Liver (tissue), 9 donors: Measurements from ENCODE around the gene FAM181A. TPM values are rescaled to one million over a fixed set of nuclear protein-coding genes. Genes with fewer than 3 reads are reported as not detected.

Experiments
- DNase-seq: peaks from one replicate; pipeline ENCODE4 v3.0.0-alpha.2; 2017; ENCODE audit warnings: low spot score
- H3K27ac ChIP-seq, 2 donors: one replicate each; pipeline ENCODE4 v1.7.0; 2013; ENCODE audit warnings: inconsistent platforms in 2 of 2, low read length in 2 of 2, control low read depth in 1 of 2, low read depth in 1 of 2, mild to moderate bottlenecking in 1 of 2
- H3K27me3 ChIP-seq, 4 donors: one replicate each; pipeline versions ENCODE4 v1.6.1 to v1.7.0; 2013; ENCODE audit warnings: low read length in 3 of 4, inconsistent platforms in 1 of 4, mild to moderate bottlenecking in 1 of 4, moderate library complexity in 1 of 4; ENCODE audit not compliant: control insufficient read depth in 4 of 4, insufficient read depth in 4 of 4
- H3K36me3 ChIP-seq, 4 donors: one replicate each; pipeline versions ENCODE4 v1.6.1 to v1.7.0; 2013; ENCODE audit warnings: low read length in 3 of 4, mild to moderate bottlenecking in 3 of 4, low read depth in 1 of 4, moderate library complexity in 1 of 4; ENCODE audit not compliant: control insufficient read depth in 4 of 4, insufficient read depth in 3 of 4
- H3K4me1 ChIP-seq, 4 donors: one replicate each; pipeline versions ENCODE4 v1.6.1 to v1.7.0; 2013; ENCODE audit warnings: low read length in 3 of 4, mild to moderate bottlenecking in 3 of 4, moderate library complexity in 1 of 4; ENCODE audit not compliant: control insufficient read depth in 4 of 4, insufficient read depth in 4 of 4
- H3K4me3 ChIP-seq, 3 donors: one replicate each; pipeline versions ENCODE4 v1.6.1 to v1.7.0; 2013; ENCODE audit warnings: low read length in 3 of 3, control low read depth in 1 of 3, low read depth in 1 of 3, mild to moderate bottlenecking in 1 of 3
- H3K9ac ChIP-seq, 2 donors: one replicate each; pipeline ENCODE4 v1.7.0; 2013; ENCODE audit warnings: low read length in 2 of 2, mild to moderate bottlenecking in 2 of 2, moderate library complexity in 2 of 2, control low read depth in 1 of 2, low read depth in 1 of 2
- H3K9me3 ChIP-seq, 4 donors: one replicate each; pipeline versions ENCODE4 v1.6.1 to v1.7.0; 2013; ENCODE audit warnings: low read length in 3 of 4; ENCODE audit not compliant: control insufficient read depth in 4 of 4
- ATF3 ChIP-seq: IDR thresholded peaks from 2 replicates; pipeline ENCODE4 v1.6.1; 2016; ENCODE audit warnings: antibody characterized with exemption
- FOXA1 ChIP-seq: IDR thresholded peaks from 2 replicates; pipeline ENCODE4 v1.6.1; 2016; ENCODE audit warnings: antibody characterized with exemption
- FOXA2 ChIP-seq: IDR thresholded peaks from 2 replicates; pipeline ENCODE4 v1.6.1; 2016; ENCODE audit warnings: antibody characterized with exemption
- GABPA ChIP-seq, 2 donors: IDR thresholded peaks in 1 of 2; conservative IDR thresholded peaks in 1 of 2; 2 replicates each; pipeline ENCODE4 v1.6.1; 2016; ENCODE audit warnings: antibody characterized with exemption in 2 of 2, mild to moderate bottlenecking in 1 of 2, moderate library complexity in 1 of 2
- HNF4A ChIP-seq, 2 donors: conservative IDR thresholded peaks; 2 replicates each; pipeline ENCODE4 v1.6.1; 2016; ENCODE audit warnings: antibody characterized with exemption in 2 of 2, mild to moderate bottlenecking in 2 of 2
- HNF4G ChIP-seq: IDR thresholded peaks from 2 replicates; pipeline ENCODE4 v1.6.1; 2016; ENCODE audit warnings: antibody characterized with exemption
- JUND ChIP-seq, 2 donors: IDR thresholded peaks; 2 replicates each; pipeline ENCODE4 v1.6.1; 2016; ENCODE audit warnings: antibody characterized with exemption in 2 of 2
- NR2F2 ChIP-seq: IDR thresholded peaks from 2 replicates; pipeline ENCODE4 v1.6.1; 2016; ENCODE audit warnings: antibody characterized with exemption
- RAD21 ChIP-seq, 2 donors: IDR thresholded peaks; 2 replicates each; pipeline ENCODE4 v1.6.1; 2016; ENCODE audit warnings: antibody characterized with exemption in 2 of 2, mild to moderate bottlenecking in 2 of 2
- RXRA ChIP-seq, 2 donors: IDR thresholded peaks; 2 replicates each; pipeline ENCODE4 v1.6.1; 2017 to 2018; ENCODE audit warnings: antibody characterized with exemption in 2 of 2, mild to moderate bottlenecking in 1 of 2
- SP1 ChIP-seq: IDR thresholded peaks from 2 replicates; pipeline ENCODE4 v1.6.1; 2018; ENCODE audit warnings: antibody characterized with exemption, mild to moderate bottlenecking
- TAF1 ChIP-seq: conservative IDR thresholded peaks from 2 replicates; pipeline ENCODE4 v1.6.1; 2016; ENCODE audit warnings: antibody characterized with exemption, mild to moderate bottlenecking
- WGBS: extraction: QIAGEN DNeasy Blood & Tissue Kit; methylation state at CpG from one replicate; pipeline ENCODE4 v1.1.7; 2013; 5-methylcytosine and 5-hydroxymethylcytosine counted together
- polyA plus RNA-seq, 2 donors: library from polyadenylated mRNA; stranded (reverse) in 1 of 2; unstranded in 1 of 2; fragments of 200-250 nt in 1 of 2; fragments of >200 nt in 1 of 2; fragmentation: Nextera tagmentation in 1 of 2; extraction: Ambion mirVana in 1 of 2; gene quantifications; one replicate each; pipeline versions ENCODE4 v1.2.1 to v1.2.3, GENCODE V29; 2013 to 2015
- total RNA-seq, 2 donors: library from RNA; depleted of rRNA; stranded (reverse); fragments of >200 nt; gene quantifications; one replicate each; pipeline ENCODE4 v1.2.3, GENCODE V29; 2014
- TF ChIP-seq, protein P1 (sequence below): IDR thresholded peaks from 2 replicates; pipeline ENCODE4 v1.6.1; 2016; ENCODE audit warnings: antibody characterized with exemption
- TF ChIP-seq, protein P2 (sequence below): fragments of 150-350 bp; IDR thresholded peaks from 2 replicates; pipeline ENCODE4 v1.5.1; 2017; ENCODE audit warnings: improper control_type of control experiment, low read depth, low read length; ENCODE audit not compliant: missing input control
- TF ChIP-seq, protein P3 (sequence below): IDR thresholded peaks from 2 replicates; pipeline ENCODE4 v1.6.1; 2016; ENCODE audit warnings: antibody characterized with exemption
- TF ChIP-seq, protein P4 (sequence below): IDR thresholded peaks from 2 replicates; pipeline ENCODE4 v1.6.1; 2016; ENCODE audit warnings: antibody characterized with exemption, mild to moderate bottlenecking
- donor health status: healthy.
- donor health status: healthy.
- donor health status: healthy.
- donor health status: healthy.
- donor health status: healthy.

Gene FAM181A
- total and polyA plus RNA-seq, 4 donors = not detected

- TF ChIP-seq RAD21 (IDR thresholded peaks at IDR 0.05) = no peak
- TF ChIP-seq TAF1 = no peak
- TF ChIP-seq, protein P1, sequence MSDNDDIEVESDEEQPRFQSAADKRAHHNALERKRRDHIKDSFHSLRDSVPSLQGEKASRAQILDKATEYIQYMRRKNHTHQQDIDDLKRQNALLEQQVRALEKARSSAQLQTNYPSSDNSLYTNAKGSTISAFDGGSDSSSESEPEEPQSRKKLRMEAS = no peak
- TF ChIP-seq ATF3 = no peak
- no peak for TF ChIP-seq HNF4G
- TF ChIP-seq NR2F2 = no peak
- TF ChIP-seq, protein P2, sequence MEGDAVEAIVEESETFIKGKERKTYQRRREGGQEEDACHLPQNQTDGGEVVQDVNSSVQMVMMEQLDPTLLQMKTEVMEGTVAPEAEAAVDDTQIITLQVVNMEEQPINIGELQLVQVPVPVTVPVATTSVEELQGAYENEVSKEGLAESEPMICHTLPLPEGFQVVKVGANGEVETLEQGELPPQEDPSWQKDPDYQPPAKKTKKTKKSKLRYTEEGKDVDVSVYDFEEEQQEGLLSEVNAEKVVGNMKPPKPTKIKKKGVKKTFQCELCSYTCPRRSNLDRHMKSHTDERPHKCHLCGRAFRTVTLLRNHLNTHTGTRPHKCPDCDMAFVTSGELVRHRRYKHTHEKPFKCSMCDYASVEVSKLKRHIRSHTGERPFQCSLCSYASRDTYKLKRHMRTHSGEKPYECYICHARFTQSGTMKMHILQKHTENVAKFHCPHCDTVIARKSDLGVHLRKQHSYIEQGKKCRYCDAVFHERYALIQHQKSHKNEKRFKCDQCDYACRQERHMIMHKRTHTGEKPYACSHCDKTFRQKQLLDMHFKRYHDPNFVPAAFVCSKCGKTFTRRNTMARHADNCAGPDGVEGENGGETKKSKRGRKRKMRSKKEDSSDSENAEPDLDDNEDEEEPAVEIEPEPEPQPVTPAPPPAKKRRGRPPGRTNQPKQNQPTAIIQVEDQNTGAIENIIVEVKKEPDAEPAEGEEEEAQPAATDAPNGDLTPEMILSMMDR = no peak
- TF ChIP-seq RXRA (IDR thresholded peaks at IDR 0.05) = no peak
- TF ChIP-seq FOXA1 = no peak
- TF ChIP-seq SP1 = no peak
- TF ChIP-seq FOXA2 = no peak
- TF ChIP-seq, protein P3, sequence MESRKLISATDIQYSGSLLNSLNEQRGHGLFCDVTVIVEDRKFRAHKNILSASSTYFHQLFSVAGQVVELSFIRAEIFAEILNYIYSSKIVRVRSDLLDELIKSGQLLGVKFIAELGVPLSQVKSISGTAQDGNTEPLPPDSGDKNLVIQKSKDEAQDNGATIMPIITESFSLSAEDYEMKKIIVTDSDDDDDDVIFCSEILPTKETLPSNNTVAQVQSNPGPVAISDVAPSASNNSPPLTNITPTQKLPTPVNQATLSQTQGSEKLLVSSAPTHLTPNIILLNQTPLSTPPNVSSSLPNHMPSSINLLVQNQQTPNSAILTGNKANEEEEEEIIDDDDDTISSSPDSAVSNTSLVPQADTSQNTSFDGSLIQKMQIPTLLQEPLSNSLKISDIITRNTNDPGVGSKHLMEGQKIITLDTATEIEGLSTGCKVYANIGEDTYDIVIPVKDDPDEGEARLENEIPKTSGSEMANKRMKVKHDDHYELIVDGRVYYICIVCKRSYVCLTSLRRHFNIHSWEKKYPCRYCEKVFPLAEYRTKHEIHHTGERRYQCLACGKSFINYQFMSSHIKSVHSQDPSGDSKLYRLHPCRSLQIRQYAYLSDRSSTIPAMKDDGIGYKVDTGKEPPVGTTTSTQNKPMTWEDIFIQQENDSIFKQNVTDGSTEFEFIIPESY = no peak
- TF ChIP-seq HNF4A (conservative IDR thresholded peaks at IDR 0.05) = no peak
- TF ChIP-seq, protein P4, sequence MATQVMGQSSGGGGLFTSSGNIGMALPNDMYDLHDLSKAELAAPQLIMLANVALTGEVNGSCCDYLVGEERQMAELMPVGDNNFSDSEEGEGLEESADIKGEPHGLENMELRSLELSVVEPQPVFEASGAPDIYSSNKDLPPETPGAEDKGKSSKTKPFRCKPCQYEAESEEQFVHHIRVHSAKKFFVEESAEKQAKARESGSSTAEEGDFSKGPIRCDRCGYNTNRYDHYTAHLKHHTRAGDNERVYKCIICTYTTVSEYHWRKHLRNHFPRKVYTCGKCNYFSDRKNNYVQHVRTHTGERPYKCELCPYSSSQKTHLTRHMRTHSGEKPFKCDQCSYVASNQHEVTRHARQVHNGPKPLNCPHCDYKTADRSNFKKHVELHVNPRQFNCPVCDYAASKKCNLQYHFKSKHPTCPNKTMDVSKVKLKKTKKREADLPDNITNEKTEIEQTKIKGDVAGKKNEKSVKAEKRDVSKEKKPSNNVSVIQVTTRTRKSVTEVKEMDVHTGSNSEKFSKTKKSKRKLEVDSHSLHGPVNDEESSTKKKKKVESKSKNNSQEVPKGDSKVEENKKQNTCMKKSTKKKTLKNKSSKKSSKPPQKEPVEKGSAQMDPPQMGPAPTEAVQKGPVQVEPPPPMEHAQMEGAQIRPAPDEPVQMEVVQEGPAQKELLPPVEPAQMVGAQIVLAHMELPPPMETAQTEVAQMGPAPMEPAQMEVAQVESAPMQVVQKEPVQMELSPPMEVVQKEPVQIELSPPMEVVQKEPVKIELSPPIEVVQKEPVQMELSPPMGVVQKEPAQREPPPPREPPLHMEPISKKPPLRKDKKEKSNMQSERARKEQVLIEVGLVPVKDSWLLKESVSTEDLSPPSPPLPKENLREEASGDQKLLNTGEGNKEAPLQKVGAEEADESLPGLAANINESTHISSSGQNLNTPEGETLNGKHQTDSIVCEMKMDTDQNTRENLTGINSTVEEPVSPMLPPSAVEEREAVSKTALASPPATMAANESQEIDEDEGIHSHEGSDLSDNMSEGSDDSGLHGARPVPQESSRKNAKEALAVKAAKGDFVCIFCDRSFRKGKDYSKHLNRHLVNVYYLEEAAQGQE = no peak
- TF ChIP-seq GABPA (IDR thresholded peaks at IDR 0.05 in 1 of 2, conservative IDR thresholded peaks at IDR 0.05 in 1 of 2) = no peak
- no peak for TF ChIP-seq JUND (IDR thresholded peaks at IDR 0.05)
- Histone ChIP-seq H3K27me3 (no peaks in the 10 kb centered on the region), H3K9me3 (no peaks in the 10 kb centered on the region), H3K9ac (no peak overlapping the region), H3K4me1 (peaks cover 0 to 9% (median 2%) of the 10 kb centered on the region in 4 donors), H3K27ac (no peak overlapping the region), H3K36me3 (no peaks in the 10 kb centered on the region), H3K4me3 (no peak overlapping the region)
- no peak for DNase-seq
- WGBS = 88% methylated on average over 3 of the region's 3 CpGs
These were observed 38.2 kb downstream of the FAM181A start for GRCh38 chr14:93965287-93965821.
